GM18870 (cell line): Measurements from ENCODE around the gene ATP1A2.

Source experiments
- ATAC-seq: cut with Tn5 transposase; IDR thresholded peaks from one replicate; pipeline ENCODE4 v1.9.1; 2021; ENCODE audit warnings: moderate library complexity; ENCODE audit not compliant: unreplicated experiment

ATP1A2 gene

DNA sequence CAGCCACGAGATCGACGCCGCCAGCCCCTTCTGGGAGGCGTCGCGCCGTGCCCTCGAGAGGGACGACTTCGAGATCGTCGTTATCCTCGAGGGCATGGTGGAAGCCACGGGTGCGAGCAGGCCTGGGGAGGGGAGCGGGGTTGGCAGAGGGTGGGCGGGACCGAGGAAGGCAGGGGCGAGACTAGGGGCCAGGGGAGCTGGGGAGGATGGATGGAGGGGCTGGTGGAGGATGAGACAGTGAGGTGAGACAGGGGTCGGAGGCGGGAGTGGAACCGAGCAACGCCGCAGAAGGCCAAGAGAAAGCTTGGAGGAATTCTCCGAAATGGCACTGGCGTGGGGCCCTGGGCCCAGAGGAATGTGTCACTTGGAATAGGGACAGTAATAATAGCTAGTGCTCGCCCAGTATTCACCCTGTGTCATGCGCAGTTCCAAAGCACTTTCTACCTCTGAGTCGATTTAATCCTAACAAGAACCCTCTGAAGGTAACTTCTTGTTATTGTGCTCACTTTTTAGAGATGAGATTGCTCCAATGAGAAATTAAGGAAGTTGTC, 30.7 kb upstream of the ATP1A2 start:
- no peak for ATAC-seq

DNA sequence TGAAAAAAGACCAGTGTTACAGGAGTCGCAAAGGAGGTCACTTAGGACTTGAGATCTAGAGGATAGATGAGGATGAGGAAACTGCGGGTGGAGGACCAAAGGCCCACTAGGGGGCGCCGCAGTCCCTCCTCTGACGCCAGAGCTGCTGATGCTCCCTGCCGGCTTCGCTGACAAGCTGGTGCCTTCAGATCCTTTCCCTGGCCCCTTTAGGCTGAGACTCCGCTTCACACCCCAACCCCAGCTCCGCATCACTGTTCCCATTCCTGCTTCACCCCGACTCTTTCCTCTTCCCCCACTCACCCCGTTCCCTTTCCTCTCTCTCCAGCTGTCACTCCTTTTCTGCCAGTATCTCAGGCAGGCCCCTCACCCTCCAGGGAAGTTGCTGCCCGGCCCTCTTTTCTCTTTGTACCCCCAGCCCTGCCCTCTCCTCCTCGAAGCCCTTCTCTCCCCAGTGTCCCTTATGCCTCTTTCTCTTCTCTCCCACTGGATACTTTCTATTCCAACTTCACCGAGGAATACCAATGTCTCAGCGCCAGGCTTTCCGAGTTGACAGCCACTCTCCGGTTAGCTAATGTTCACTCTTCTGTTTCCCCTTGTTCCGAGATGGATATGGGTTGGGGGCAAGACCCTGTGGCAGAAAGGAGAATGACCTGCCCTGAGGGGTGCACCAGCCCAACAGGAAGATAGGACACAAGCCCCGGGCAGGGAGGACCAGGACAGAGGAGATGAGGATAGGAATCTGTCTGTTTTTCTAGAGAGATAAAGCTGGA, 29.7 kb upstream of the ATP1A2 start:
- ATAC-seq = no peak

- ATAC-seq = no peak
Observed at GRCh38 chr1:160086456-160086892, 29.1 kb upstream of the ATP1A2 start.

- ATAC-seq = no peak
Observed at GRCh38 chr1:160087118-160087662, 28.4 kb upstream of the ATP1A2 start.

DNA sequence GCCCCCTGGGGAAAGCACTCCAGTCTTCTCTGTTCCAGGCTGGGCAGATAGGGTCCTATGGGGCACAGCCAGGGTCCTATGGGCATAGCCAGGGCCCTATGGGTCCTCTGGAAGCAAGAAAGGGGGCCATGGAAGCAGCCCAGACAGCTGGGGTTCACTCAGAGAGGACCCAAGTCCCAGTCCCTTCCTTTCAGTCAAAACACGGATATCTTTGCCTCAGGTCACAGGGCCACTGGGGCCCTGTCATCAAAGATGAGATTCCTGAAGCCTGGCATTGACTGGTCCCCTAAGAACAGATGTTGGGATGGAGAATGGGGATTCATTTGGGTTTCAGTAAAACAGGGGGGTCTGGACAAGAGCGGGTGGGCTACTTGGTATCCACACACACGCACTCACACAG, 25.7 kb upstream of the ATP1A2 start:
- ATAC-seq = no peak

DNA sequence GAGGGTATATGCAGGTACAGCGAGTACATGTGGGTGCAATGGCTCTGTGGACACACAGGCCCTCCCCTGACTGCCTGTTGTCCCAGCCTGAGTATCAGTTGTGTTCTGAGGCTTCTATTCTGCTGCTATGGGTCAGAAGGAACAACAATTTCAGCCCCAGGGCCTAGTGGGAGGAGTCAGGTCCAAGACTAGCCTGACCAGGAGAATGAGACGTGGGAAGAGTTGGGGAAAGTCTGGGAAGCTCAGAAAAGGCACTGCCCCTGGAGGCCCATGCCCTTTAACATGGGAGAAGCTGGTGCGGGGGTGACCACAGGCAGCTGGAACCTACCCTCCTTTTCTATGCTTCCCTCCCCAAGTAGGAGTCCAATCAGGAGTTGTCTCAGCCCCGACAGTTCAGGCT, 24.8 kb upstream of the ATP1A2 start:
- no peak for ATAC-seq

DNA sequence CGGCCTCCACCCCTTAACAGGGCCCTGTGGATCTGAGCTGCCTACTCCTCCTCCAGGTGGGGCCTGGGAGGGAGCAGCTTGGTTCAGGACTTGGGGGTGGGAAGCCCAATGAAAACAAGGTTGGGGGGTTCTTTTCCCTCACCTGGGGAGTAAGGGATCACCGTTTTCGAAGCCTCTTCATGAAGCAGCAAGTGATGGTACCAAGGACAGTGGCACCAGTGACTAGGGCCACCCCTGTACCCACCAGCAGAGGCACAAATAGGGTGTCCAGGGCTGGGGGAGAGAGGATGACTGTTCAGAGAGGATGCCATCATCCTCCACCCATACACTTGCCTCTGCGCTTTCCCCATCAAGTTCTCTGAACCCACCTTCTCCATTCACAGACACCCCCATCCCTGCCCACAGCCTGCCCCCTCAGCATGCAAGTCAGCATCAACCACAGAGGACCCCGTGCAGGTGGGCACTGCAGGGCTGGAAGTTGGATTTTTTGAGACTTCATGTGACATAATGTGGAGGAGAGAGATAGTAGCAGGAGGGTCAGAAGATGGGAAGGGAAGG, 23.8 kb upstream of the ATP1A2 start:
- no peak for ATAC-seq

DNA sequence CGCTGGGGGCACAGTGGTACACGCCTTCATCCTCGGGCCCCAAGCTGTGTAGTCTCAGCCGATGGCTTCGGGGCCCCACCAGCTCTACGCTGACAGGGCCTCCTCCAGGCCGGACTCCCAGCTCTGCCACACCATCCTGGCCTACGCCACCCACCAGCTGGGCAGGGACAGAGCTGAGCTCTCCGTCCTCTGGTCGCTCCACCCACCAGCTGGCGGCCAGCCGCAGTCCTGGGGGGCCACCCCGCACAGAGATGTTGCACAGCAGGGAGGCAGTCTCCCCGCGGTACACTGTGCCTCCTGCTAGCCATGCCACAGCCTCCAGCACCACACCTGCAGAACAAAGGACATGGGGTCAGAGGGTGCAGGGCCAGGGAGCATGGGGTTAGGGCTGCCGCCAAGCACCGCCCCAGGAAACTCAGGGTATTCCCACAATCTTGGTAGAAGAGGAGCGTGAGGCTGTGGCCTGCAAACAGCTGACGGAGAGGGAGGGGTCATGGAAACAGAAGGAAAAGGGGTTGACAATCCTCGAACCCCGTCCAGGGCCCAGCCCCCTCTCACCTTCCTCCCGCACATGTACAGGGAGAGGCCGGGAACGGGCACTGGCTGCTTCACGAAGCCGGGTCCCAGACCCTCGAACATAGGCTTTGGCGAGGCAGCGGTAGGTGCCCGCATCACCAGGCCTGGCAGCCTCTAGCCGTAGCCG, 23.0 kb upstream of the ATP1A2 start:
- ATAC-seq = no peak

DNA sequence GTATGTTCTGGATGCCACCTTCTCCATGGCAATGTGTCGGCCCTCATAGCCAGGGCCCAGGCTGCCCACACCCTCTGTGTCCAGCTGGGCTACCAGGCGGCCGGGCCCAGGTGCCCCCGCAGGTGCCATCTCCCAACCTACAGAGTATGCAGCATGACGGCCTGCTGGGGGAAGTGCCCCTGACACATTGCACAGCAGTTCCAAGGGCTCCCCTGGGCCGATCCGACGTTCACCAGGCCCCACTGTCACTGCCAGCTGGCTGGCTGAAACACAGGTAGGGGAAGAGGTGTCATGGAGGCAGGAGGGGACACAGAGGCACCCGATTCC, 22.5 kb upstream of the ATP1A2 start:
- no peak for ATAC-seq

- no peak for ATAC-seq
Observed at GRCh38 chr1:160093624-160094290, 21.8 kb upstream of the ATP1A2 start.

GRCh38 chr1:160094291-160094625, 21.3 kb upstream of the ATP1A2 start:
- ATAC-seq = no peak

GRCh38 chr1:160094806-160095205, 20.8 kb upstream of the ATP1A2 start:
- no peak for ATAC-seq

GRCh38 chr1:160095382-160096105, 20.0 kb upstream of the ATP1A2 start:
- no peak for ATAC-seq

- ATAC-seq = no peak
Observed at GRCh38 chr1:160096274-160097116, 19.1 kb upstream of the ATP1A2 start.

DNA sequence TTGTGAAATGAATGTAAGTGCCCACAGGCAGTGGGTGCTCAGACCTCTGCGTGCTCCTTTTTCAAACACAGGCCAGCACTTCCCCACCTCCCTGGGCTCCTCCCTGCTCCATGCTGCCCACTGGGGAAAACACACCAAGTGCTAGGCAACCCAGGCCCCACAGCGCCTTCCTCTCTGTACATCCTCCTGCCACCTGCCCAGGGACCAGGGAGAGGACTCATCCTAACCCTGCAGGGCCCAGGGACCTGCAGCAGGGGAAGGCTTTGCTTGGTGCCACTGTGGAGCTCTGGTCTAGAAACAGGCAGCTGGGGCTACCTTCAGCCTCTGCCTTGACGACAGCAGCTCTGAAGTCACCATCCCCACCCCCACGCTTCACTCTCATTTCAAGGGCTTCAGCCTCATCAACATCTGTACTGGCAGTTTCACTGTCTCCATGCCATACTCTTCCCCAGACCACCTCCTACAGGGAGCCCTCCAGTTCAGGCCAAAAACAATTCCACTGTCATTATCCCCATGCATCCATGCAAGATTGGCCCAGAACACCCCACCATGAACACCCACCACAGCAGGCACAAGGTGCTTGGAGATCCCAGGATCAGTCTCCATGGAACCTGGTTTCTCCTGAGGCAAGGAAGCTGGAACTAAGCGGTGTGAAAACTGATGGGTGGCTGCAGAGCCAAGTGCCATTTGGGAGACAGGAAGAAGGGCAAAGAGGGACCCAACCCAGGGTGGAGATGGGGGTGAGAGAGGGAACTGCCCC, 18.2 kb upstream of the ATP1A2 start:
- no peak for ATAC-seq

DNA sequence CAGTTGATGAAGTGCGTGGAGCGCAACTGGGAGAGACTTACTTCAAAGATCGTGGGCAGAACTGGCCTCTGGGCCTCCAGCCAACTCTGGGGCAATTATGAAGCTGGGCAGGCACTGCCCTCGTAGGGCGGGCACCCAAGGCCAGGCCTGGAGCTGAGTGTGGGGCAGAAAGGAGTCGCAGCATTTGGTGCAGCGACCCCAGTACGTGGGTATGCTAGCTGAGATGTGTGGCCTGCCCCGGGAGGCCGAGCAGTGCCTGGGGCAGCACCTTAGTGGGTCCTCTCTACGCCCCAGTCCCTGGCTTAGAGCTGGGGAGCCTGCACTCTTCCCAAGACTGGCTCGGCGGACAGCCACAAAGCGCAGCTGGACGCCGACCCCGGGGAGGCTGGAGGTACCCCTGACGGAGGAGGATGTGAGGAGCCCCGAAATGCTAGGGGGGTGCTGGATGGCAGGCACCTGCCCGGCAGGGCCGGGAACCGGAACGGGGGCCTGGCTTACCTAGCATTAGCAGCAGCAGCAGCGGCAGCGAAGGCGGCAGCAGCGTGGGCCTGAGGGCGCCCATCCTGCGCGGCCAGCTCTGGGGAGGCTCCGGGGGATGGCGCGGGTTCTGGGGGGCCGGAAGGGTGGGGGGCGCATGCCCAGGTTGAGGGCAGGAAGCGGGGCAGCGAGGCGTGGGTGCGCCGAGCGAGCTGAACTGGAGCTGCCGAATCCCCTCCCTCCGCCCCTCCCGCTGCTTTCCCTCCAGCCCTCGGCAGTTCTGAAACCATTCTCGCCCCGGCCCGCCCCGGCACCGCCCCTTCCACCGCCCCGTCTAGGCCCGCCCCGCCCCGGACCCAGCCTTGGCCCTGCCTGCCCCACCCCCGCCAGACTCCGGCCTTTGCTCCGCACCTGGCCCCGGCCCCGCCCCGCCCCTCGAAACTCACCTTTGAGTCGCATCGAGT, 17.4 kb upstream of the ATP1A2 start, which contains the start of gene IGSF8:
IGSF8 (minus strand) TSS at position 709 of the 941 bp plus-strand sequence; CDS start at position 562, 147 bp downstream.
- ATAC-seq = no peak

DNA sequence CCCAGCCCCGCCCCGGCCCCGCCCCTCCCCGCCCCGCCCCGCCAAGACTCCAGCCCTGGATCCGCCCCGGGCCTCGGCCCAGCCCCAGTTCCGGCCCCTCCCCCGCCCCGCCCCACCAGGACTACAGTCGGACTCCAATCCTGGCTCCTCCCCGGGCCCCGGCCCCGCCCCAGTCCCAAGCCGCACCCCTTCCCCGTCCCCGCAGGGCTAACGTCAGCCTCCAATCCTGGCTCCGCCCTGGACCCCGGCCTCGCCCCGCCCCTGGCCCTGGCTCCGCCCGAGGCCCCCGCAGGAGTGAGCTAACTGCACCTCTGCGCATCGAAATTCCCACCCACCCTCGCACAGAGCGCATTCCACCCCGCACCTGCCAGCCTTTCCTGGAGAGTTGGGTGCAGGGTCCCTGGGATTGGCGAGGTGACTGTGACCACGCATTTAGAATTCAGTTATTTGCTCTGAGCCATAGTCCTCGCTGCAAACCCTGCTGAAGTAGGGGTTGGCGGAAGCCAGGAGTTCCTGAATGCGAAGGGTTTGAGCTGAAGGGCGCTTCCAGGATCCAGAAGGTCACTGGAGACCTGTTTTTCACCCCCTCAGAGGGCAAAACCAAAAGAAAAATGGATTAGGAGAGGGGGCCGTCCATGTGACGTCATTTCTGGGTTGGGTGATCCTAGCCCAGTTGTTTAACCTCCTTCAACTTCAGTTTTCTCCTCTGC, 16.6 kb upstream of the ATP1A2 start:
- ATAC-seq = peak; percentile 61
